GM10248 (cell line): ENCODE data around the gene MYBPC3.
"Not testable (repeated sequence)": the region's sequence is repeated elsewhere in the genome, so short reads cannot be mapped to it uniquely, and the experiment has no call there.

Experiments used
- CTCF ChIA-PET: fragments of 300-600 bp; sonication (Branson Sonifier 250); formaldehyde crosslinking; extraction: SDS; loops from one replicate; lab custom pipeline; 2021; ENCODE audit warnings: antibody characterized with exemption; lab: Yijun Ruan, JAX
- POLR2A ChIA-PET: fragments of 350-650 bp; sonication (Branson Sonifier 250); formaldehyde crosslinking; extraction: SDS; loops from one replicate; lab custom pipeline; 2020; ENCODE audit warnings: antibody characterized with exemption; lab: Yijun Ruan, JAX
- DNase-seq: peaks from one replicate; pipeline ENCODE4 v3.0.0; 2012; ENCODE audit errors: extremely low spot score
- CTCF ChIP-seq: IDR thresholded peaks from 2 replicates; pipeline ENCODE4 v1.5.1; 2012; ENCODE audit warnings: mild to moderate bottlenecking, low read depth; ENCODE audit errors: extremely low read depth, missing control alignments, control extremely low read depth

MYBPC3 gene

DNA sequence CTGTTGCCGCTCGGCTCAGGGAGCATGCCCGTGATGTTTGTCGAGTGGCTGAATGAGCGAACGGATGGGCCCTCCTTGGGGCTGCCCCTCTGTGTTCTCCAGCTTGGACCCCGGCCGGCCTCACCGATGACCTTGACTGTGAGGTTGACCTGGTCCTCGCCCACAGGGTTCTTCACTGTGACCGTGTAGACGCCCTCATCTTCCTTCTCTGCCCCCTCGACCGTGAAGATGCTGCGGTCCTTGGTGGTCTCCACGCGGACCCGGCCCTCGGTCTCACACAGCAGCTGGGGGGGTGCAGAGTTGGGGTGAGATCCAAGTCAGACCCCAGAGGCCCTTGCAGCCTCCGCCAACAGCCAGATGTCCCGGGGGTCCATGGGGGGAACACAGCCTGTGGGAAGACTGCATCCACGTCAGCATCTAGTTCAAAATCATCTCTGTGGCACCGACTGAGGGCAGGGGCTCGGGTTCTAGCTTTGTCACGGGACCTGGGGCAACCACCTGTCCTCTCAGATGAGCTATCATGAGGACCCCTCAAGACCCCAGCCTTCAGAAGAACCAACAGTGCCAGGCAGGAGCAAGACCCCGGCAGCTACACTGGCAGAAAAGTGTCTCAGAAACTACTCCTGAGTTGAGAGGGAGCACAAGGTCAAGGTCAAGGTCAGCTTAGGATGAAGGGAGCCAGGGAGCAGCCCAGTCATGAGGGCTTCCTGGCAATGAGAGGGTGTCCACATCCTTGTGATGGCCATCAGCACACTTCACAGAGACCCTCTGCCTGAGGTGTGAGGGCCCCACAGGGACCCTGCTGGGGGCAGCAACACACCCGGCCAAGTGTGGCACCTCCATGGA, 13.9 kb downstream of the MYBPC3 start:
- DNase-seq: no peak
- POLR2A ChIA-PET: no interaction called here
- no peak for TF ChIP-seq CTCF
- CTCF ChIA-PET: interaction anchor here (1.0 kb wide), 1 partner anchor 36 kb away, joined by 3 read pairs; no protein-coding TSS in a partner anchor

DNA sequence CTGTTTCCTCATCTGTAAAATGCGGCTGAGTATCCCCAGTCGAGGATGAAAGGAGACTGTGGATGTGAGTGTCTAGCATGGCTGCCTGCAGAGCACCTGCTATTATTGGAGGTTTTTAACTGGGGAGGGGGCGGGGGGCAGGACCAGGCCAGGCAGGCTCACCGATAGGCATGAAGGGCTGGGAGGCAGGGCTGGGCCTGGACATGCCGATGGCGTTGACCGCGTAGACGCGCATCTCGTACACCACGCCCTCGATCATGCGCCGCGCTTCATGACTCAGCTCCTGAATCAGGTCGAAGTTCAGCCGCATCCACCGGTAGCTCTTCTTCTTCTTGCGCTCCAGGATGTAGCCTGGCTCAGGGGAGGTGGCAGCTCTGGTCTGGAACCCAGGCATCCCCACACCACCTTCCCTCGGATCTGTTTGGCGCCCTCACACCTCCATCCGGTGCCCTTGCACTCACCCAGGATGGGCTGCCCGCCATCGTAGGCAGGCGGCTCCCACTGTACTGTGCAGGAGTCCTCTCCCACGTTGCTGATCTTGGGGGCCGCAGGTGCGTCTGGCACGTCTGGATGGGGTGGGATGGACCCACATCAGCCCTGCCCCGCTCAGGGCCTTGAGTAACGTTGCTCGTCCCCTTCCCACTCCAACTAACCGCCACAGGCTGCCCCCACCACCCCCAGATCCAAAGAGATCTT, 15.1 kb downstream of the MYBPC3 start:
- TF ChIP-seq CTCF: no peak
- CTCF ChIA-PET: interaction anchor here (1.8 kb wide), 1 partner anchor 37 kb away, joined by 6 read pairs; no protein-coding TSS in a partner anchor
- no peak for DNase-seq
- POLR2A ChIA-PET: no interaction called here

DNA sequence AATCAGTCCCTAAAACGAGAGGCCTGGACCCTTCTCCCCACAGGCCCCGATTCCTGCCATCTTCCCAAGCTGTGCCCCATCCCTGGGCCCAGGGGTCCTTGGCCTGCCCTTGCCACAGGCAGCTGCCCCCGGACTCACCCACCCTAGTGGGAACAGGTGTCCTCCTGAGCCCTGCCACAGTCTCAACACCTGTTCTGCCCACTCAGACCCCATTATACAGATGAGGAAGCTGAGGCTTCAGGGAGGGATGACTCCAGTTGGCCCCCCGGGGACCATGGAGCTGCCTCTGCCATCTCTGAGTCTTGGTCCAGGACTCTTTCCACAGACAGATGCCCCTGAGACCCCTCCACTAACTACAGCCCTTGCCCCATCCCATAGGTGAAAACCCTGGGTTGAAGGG, 15.9 kb downstream of the MYBPC3 start:
- CTCF ChIA-PET: interaction anchor here (1.0 to 1.8 kb wide), 4 partner anchors 10 to 77 kb away, joined by 3 to 6 read pairs (median 3); no protein-coding TSS in a partner anchor
- POLR2A ChIA-PET: no interaction called here
- TF ChIP-seq CTCF: no peak
- DNase-seq: no peak

- TF ChIP-seq CTCF: no peak
- CTCF ChIA-PET: interaction anchor here (1.2 to 1.8 kb wide), 3 partner anchors 9 to 76 kb away, joined by 3 to 6 read pairs (median 3); no protein-coding TSS in a partner anchor
- no peak for DNase-seq
- POLR2A ChIA-PET: no interaction called here
Observed at GRCh38 chr11:47335733-47336132, 16.8 kb downstream of the MYBPC3 start.

GRCh38 chr11:47334699-47335411, 17.6 kb downstream of the MYBPC3 start:
- POLR2A ChIA-PET, DNase-seq: not testable (repeated sequence)
- CTCF ChIA-PET: interaction anchor here (2.7 kb wide), 1 partner anchor 11 kb away, joined by 7 read pairs; no protein-coding TSS in a partner anchor

- TF ChIP-seq CTCF: no peak
- POLR2A ChIA-PET: no interaction called here
- CTCF ChIA-PET: interaction anchor here (2.7 kb wide), 1 partner anchor 10 kb away, joined by 7 read pairs; no protein-coding TSS in a partner anchor
- no peak for DNase-seq
Observed at GRCh38 chr11:47333886-47334443, 18.5 kb downstream of the MYBPC3 start.
